ENCODE data around the gene IDNK.

GRCh38 chr9:83617299-83617698 is 5.6 kb upstream of the IDNK start:
- TF ChIP-seq, protein P1, sequence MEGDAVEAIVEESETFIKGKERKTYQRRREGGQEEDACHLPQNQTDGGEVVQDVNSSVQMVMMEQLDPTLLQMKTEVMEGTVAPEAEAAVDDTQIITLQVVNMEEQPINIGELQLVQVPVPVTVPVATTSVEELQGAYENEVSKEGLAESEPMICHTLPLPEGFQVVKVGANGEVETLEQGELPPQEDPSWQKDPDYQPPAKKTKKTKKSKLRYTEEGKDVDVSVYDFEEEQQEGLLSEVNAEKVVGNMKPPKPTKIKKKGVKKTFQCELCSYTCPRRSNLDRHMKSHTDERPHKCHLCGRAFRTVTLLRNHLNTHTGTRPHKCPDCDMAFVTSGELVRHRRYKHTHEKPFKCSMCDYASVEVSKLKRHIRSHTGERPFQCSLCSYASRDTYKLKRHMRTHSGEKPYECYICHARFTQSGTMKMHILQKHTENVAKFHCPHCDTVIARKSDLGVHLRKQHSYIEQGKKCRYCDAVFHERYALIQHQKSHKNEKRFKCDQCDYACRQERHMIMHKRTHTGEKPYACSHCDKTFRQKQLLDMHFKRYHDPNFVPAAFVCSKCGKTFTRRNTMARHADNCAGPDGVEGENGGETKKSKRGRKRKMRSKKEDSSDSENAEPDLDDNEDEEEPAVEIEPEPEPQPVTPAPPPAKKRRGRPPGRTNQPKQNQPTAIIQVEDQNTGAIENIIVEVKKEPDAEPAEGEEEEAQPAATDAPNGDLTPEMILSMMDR (IDR thresholded peaks at IDR 0.05 in 2 of 3, conservative IDR thresholded peaks at IDR 0.05 in 1 of 3; ENCODE audit: borderline replicate concordance in 1 of 3, insufficient read depth in 1 of 3, low read depth in 2 of 3, low read length in 2 of 3): no peak
- TF ChIP-seq POLR2A (IDR thresholded peaks at IDR 0.05; ENCODE audit: borderline replicate concordance, extremely low read depth, insufficient read depth, insufficient read length) (no peak), SP1 (IDR thresholded peaks at IDR 0.05; ENCODE audit: low read depth) (no peak), TCF7L2 (IDR thresholded peaks at IDR 0.05; ENCODE audit: borderline replicate concordance, extremely low read depth, insufficient read depth, insufficient read length) (no peak)

All from HCT116 (cell line).